Endometrial microvascular endothelial cells (primary cell): Measurements from ENCODE around the gene NUAK1. TPM values are rescaled to one million over a fixed set of nuclear protein-coding genes. Genes with fewer than 3 reads are reported as not detected.
"Not testable (repeated sequence)": the region's sequence is repeated elsewhere in the genome, so short reads cannot be mapped to it uniquely, and the experiment has no call there.

ENCODE experiments used
- in situ Hi-C: cut with HindIII; loops from 2 replicates; pipeline ENCODE4 v1.10.0; 2017; ENCODE audit warnings: low sequenced_read_pairs, low pct_unique_long_range_greater_than_20kb; ENCODE audit errors: inconsistent ontology term
- total RNA-seq: library from RNA; depleted of rRNA; stranded (reverse); fragments of >200 nt; gene quantifications from one replicate; pipeline ENCODE4 v1.2.3, GENCODE V29; 2015; ENCODE audit errors: inconsistent ontology term

NUAK1 gene
- total RNA-seq, 1 donor from 2014 or later = 34.8 TPM

GRCh38 chr12:106150555-106150954 is 11.8 kb upstream of the NUAK1 start:
- in situ Hi-C loops = no loop called here

DNA sequence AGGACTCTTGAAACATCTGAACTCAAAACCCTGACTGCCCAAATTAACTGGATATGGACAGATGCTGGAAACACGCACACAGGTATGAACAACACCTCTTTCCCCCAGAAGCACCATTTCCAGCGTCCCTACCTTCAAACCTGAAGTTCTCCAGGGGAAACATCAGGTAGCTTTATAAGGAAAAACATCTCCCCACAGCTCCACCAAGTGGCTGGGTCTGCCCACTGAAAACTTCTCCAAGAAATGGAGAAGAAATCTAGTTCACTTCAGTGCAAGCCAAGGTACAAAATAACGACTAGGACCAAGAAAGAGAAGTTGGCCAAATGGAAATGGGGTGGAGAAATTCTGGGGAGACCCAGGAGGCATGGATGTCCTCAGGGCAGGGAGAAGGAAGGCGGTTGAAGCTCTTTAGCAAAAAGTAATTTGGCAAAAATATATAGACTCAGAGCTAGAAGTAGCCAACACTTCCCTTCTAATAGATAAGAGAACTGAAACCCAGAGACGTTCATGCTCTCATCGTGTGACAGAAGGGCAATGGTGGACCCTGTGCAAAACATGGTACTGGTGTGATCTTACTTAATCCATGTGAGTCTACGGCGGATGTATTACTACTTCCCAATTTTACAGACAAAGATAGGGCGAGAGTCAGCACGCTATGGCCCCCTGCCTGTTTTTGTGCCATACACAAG is 10.5 kb upstream of the NUAK1 start:
- in situ Hi-C loops = no loop called here

- in situ Hi-C loops = no loop called here
These were observed 9.2 kb upstream of the NUAK1 start for GRCh38 chr12:106147956-106148355.

DNA sequence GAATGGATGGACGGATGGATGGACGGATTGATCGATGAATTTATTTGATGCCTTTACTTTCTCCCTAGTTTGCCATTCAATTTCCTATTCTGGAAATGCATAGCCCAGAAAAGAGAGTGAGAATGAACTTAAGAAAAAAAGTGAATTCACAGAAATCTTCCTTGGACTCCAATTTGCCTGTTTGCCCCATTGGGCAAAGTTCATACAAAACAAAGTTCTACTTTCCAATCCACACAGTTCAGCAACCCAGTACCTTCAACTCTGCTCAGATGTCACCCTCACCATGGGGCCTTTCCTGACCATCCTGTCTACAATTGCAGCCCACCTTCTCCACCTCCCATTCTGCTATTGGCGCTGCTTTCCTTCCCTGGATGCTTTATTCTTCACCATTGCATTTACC is 8.2 kb upstream of the NUAK1 start:
- in situ Hi-C loops = no loop called here

DNA sequence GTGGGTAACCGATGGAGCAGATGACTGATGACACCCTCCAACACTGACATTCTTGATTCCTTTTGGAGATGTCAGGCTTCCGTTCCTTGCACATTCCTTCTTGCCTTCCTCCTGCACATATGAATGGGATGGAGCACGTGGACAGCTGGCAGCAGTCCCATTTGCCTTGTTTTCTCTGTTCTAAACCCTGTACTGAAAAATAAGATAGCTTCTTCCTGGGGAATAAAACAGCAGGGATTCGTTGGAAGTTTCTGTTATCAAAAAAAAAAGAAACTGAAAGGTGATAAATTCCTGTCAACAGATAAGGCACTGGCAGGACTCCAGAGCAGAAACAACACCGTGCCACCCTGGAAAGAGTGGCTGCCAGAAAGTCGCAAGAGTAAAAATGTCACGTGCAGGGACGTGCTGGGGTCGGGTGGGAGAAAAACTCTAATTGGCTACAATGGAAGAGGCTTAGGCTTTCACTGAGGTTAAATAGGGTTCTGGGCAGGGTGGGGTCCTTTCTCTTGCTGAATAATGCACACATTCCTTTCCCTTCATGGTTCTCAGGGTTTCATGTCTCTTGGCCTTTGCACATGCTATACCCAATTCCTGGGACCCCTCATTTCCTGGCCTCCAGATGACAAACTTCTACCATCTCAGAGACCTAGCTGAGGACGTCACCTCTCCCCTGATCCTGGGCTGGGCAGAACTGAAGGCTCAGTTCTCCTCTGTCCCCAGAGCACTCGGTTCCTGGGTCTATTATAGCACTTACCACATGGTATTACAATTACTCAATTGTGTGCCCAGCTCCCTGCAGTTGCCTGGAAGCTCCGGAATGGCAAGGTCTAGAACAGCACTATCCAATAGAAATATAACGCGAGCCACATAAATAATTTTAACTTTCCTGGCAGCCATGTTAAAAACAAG is 7.0 kb upstream of the NUAK1 start:
- in situ Hi-C loops = no loop called here

- in situ Hi-C loops = no loop called here
These were observed 6.1 kb upstream of the NUAK1 start for GRCh38 chr12:106144847-106145246.

GRCh38 chr12:106142591-106143261 is 4.0 kb upstream of the NUAK1 start:
- in situ Hi-C loops = no loop called here

GRCh38 chr12:106141920-106142319 is 3.2 kb upstream of the NUAK1 start:
- in situ Hi-C loops = not testable (repeated sequence)

DNA sequence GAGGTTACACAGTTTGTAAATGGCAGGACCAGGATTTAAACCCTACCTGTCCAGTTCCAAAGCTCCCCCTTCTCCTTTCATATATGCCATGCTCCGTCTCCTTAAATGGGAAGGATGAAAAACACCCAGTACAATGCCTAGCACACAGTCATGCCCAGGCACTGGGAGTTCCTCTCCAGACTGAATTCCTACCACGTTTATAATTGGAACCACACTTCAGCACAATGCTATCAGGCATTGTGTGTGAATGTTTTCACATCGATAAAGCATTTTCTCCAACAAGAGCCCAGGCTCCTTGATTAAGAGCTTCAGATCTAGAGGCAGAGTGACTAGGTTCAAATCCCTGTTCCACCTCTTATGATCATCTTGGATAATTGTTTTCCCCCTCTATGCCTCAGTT is 2.7 kb upstream of the NUAK1 start:
- in situ Hi-C loops = no loop called here

- in situ Hi-C loops = no loop called here
These were observed 2.2 kb upstream of the NUAK1 start for GRCh38 chr12:106141003-106141402.

GRCh38 chr12:106140223-106140986 is 1.7 kb upstream of the NUAK1 start:
- in situ Hi-C loops = no loop called here

DNA sequence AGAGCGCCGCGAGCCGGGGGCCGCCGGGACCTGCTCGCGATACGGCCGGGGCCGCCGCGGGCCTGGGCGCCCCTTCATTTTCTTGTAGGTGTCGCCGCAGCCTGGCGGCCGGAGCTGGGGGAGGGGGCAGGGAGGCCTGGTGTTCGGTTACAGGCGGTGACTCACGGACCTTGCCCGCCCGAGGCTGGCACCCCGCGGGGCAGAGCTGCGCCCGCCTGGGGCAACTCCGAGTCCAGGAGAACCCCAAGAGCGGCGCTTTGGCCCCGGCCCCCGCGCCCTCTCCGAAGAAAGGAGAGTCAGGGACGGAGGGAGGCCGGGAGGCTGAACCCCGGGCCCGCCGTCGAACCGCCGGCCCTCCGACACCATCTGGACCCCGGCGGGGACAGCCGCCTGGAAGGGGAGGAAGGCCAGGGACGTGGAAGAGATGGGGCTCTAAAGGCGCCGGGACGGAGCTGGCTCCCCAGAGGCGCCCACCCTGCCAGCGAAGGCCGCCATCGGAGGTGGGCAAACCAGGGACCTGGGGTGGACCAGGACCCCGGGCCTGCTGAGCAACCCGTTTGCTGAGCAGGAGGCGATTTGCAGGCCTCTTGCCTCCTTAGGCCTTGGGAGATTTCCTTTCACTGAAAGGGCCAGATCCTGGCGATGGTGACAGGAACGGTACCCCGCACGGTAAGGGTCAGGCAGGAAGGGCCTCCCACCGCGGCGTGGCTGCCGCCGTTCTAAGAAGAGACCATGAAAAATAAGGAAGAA is 843 bp upstream of the NUAK1 start:
- in situ Hi-C loops = loop anchor here (10.0 kb wide), 1 partner anchor 725 kb away; no protein-coding TSS in a partner anchor

DNA sequence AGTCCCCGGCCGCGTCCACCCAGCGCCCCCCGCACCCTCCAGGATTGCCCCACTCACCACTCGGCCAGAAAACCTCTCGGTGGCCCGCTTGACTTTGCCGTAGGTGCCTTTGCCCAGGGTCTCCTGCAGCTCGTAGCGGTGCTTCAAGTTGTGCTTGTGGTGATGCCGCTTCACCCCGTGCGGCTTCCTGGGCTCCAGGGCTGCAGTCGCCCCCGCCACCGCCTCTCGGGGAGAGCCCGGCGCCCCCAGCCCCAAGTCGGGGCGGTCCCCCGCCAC is 459 bp downstream of the NUAK1 start:
- in situ Hi-C loops = loop anchor here (10.0 kb wide), 1 partner anchor 723 kb away; no protein-coding TSS in a partner anchor

DNA sequence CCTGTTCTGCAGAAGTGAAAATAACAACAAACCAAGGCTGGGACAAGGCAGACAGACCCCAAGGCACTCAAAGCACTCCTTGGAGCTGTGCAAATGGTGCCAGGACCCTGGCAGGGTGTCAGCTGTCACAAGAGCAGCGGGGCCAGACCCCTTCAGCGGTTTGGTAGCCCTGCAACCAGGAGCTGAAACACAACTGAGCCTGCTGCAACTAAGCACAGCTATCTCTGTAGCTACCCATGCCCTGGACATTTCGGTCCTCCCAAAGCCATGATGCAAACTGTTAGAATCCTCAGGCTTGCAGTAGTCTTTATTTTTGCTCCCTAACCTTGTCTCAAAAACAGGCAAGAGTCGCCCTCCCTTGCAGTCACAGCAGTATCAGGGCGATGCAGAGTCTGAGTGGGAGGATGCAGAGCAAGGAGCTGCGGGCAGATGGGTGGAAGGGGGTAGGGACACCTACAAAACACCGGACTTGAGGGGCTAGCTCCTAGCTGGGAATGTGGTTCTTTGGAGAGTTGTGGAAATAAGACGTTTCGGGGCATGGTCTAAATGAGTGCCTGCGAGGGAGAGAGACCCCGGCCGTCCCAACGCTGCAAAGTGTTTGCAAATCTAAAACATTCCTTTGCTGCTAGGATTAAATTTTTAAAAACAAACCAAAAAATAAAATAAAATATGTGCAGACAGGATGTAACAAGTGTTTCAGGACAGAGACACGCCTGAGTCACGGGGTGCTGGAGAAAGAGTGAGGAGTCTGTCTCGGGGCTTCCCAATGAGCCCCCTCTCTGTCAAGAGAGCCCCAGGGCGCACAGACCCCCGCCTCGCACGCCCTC is 1.0 kb downstream of the NUAK1 start:
- in situ Hi-C loops = loop anchor here (10.0 kb wide), 1 partner anchor 723 kb away; no protein-coding TSS in a partner anchor

DNA sequence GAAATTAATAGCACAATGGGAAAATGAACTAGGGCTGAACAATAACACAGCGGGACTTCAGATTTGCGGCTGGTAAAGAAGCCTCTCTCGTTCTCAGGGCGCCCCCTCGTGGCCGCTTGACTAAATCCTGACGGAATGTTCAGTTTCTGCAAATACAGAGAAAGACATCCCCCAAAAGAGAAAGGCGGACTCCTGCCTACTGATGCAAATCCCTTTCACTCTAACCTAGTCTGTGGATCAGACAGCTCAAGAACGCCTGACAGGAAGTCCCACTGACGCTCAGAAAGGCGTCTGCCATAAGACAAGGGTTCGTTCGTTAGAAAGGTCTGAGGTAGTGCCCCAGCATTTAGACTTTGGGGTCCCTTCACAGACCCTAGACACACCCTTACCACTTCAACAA is 2.5 kb downstream of the NUAK1 start:
- in situ Hi-C loops = loop anchor here (10.0 kb wide), 1 partner anchor 721 kb away; no protein-coding TSS in a partner anchor

DNA sequence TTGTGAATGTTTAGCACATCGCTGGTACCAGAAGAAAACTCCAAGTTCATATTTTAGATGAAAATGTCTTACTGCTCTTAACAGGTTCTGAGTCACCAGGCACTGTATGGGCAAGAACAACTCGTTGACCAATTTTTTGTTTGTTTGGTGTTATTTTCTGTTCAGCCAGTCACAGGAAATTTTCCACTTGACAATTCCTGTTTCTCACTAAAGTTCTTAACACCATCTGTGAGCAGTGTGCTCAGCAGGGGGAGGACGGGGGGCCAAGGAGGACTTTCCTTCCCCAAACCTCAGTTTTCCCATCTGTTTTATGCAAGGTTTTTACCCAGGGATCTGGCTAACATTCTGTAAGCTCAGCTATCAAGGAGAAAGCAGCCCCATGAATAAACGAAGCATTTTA is 3.0 kb downstream of the NUAK1 start:
- in situ Hi-C loops = loop anchor here (10.0 kb wide), 1 partner anchor 721 kb away; no protein-coding TSS in a partner anchor

DNA sequence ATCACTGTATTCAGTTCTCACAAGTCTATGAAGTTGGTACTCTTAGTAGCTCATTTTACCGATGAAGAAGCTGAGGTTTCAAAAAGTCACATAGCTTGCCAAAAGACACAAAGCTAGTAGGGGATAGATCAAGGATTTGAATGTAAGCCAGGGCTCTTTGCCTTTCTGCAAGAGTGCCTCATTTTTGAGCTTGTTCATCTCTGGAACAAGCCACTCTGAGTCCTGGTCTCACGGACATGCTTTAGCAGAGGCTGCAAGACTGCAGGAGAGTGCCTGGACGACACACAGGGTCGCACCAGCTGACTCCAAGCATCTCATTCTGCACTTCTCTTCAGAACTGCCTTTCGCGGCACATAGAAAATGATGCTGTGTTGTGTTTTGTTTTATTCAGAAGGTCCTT is 3.7 kb downstream of the NUAK1 start:
- in situ Hi-C loops = loop anchor here (10.0 kb wide), 1 partner anchor 720 kb away; no protein-coding TSS in a partner anchor
